Suprapubic skin (tissue), 4 donors: ENCODE measurements around the gene TMEM163. TPM values are rescaled to one million over a fixed set of nuclear protein-coding genes. Genes with fewer than 3 reads are reported as not detected.

Experiments
- DNase-seq, 2 donors: peaks; one replicate each; pipeline ENCODE4 v3.0.0-alpha.2; 2019; ENCODE audit warnings: low spot score in 2 of 2
- H3K27ac ChIP-seq: fragments of 200-600 bp; sonication (generic); one replicate; pipeline ENCODE4 v1.5.1; 2019
- H3K27me3 ChIP-seq: fragments of 200-600 bp; sonication (generic); one replicate; pipeline ENCODE4 v1.5.1; 2019
- H3K36me3 ChIP-seq: fragments of 200-600 bp; sonication (generic); one replicate; pipeline ENCODE4 v1.5.1; 2019
- H3K4me1 ChIP-seq: fragments of 200-600 bp; sonication (generic); one replicate; pipeline ENCODE4 v1.5.1; 2019
- H3K4me3 ChIP-seq: fragments of 200-600 bp; sonication (generic); one replicate; pipeline ENCODE4 v1.5.1; 2019; ENCODE audit warnings: mild to moderate bottlenecking
- H3K9me3 ChIP-seq: fragments of 200-600 bp; sonication (generic); one replicate; pipeline ENCODE4 v1.5.1; 2019
- CTCF ChIP-seq, 2 donors: fragments of 200-600 bp in 1 of 2; fragments of 450-650 bp in 1 of 2; sonication (generic) in 1 of 2; IDR thresholded peaks; one replicate each; pipeline ENCODE4 v1.5.1; 2016 to 2019; ENCODE audit warnings: antibody characterized with exemption in 2 of 2, mild to moderate bottlenecking in 1 of 2, moderate library complexity in 1 of 2
- EP300 ChIP-seq: sonication (generic); formaldehyde crosslinking; IDR thresholded peaks from one replicate; pipeline ENCODE4 v1.6.1; 2017; ENCODE audit warnings: antibody characterized with exemption
- POLR2A ChIP-seq, 2 donors: fragments of 450-650 bp; IDR thresholded peaks; one replicate each; pipeline ENCODE4 v1.6.1; 2017; ENCODE audit warnings: antibody characterized with exemption in 2 of 2, mild to moderate bottlenecking in 2 of 2, moderate library complexity in 2 of 2
- POLR2AphosphoS5 ChIP-seq, 3 donors: sonication (generic); formaldehyde crosslinking; IDR thresholded peaks; one replicate each; pipeline ENCODE4 v1.6.1; 2017; ENCODE audit warnings: antibody characterized with exemption in 3 of 3
- WGBS: methylation state at CpG from one replicate; pipeline ENCODE4 v1.1.5; 2018; 5-methylcytosine and 5-hydroxymethylcytosine counted together
- total RNA-seq, 4 donors: library from RNA; depleted of rRNA; stranded (reverse); fragments of >200 nt; gene quantifications; one replicate each; pipeline ENCODE4 v1.1.0, GENCODE V29; 2016

The TMEM163 gene
- total RNA-seq, 4 donors from 2014 or later: 0.23 to 0.72 TPM; not detected in 2

GRCh38 chr2:134443814-134444480 lies 274.9 kb downstream of the TMEM163 start:
- Histone ChIP-seq H3K4me3 (no peak overlapping the region), H3K9me3 (no peaks in the 10 kb centered on the region), H3K27ac (no peak overlapping the region), H3K4me1 (no peaks in the 10 kb centered on the region), H3K27me3 (no peaks in the 10 kb centered on the region), H3K36me3 (peaks cover 57% of the 10 kb centered on the region)
- no peak for TF ChIP-seq CTCF (IDR thresholded peaks at IDR 0.05)
- TF ChIP-seq POLR2AphosphoS5 (IDR thresholded peaks at IDR 0.05): no peak
- TF ChIP-seq POLR2A (IDR thresholded peaks at IDR 0.05): no peak
- no peak for TF ChIP-seq EP300
- DNase-seq: peak in 1 of 2 donors; percentile 40
- WGBS: 85% methylated on average over 11 of the region's 11 CpGs

- TF ChIP-seq EP300 (no peak), POLR2AphosphoS5 (IDR thresholded peaks at IDR 0.05) (no peak), POLR2A (IDR thresholded peaks at IDR 0.05) (no peak), CTCF (IDR thresholded peaks at IDR 0.05) (no peak)
- H3K27ac ChIP-seq: no peak overlapping the region
- no peaks in the 10 kb centered on the region for H3K9me3 ChIP-seq
- H3K36me3 ChIP-seq: peaks cover 53% of the 10 kb centered on the region
- H3K4me1 ChIP-seq: no peaks in the 10 kb centered on the region
- no peak overlapping the region for H3K4me3 ChIP-seq
- no peaks in the 10 kb centered on the region for H3K27me3 ChIP-seq
- WGBS: 93% methylated on average over 9 of the region's 11 CpGs
- peak in 1 of 2 donors; percentile 25 for DNase-seq
Observed at GRCh38 chr2:134441153-134441863, 277.5 kb downstream of the TMEM163 start.

GRCh38 chr2:134440336-134440909 lies 278.4 kb downstream of the TMEM163 start:
- Histone ChIP-seq H3K9me3 (no peaks in the 10 kb centered on the region), H3K4me1 (no peaks in the 10 kb centered on the region), H3K36me3 (peaks cover 54% of the 10 kb centered on the region), H3K27ac (no peak overlapping the region), H3K27me3 (no peaks in the 10 kb centered on the region), H3K4me3 (no peak overlapping the region)
- 91% methylated on average over 16 of the region's 16 CpGs for WGBS
- peak in 1 of 2 donors; percentile 21 for DNase-seq
- TF ChIP-seq POLR2AphosphoS5 (IDR thresholded peaks at IDR 0.05): no peak
- no peak for TF ChIP-seq POLR2A (IDR thresholded peaks at IDR 0.05)
- no peak for TF ChIP-seq CTCF (IDR thresholded peaks at IDR 0.05)
- TF ChIP-seq EP300: no peak

- no peak overlapping the region for H3K27ac ChIP-seq
- DNase-seq: no peak
- no peak overlapping the region for H3K4me3 ChIP-seq
- TF ChIP-seq EP300: no peak
- TF ChIP-seq POLR2A (IDR thresholded peaks at IDR 0.05): no peak
- no peak for TF ChIP-seq CTCF (IDR thresholded peaks at IDR 0.05)
- no peak for TF ChIP-seq POLR2AphosphoS5 (IDR thresholded peaks at IDR 0.05)
- H3K4me1 ChIP-seq: no peaks in the 10 kb centered on the region
- H3K27me3 ChIP-seq: no peaks in the 10 kb centered on the region
- 97% methylated on average over 3 of the region's 3 CpGs for WGBS
- H3K9me3 ChIP-seq: no peaks in the 10 kb centered on the region
- peaks cover 45% of the 10 kb centered on the region for H3K36me3 ChIP-seq
Observed at GRCh38 chr2:134438371-134438770, 280.4 kb downstream of the TMEM163 start.

- H3K9me3 ChIP-seq: no peaks in the 10 kb centered on the region
- 98% methylated on average over 7 of the region's 7 CpGs for WGBS
- H3K27me3 ChIP-seq: no peaks in the 10 kb centered on the region
- peaks cover 38% of the 10 kb centered on the region for H3K36me3 ChIP-seq
- H3K4me1 ChIP-seq: no peaks in the 10 kb centered on the region
- H3K4me3 ChIP-seq: no peak overlapping the region
- no peak overlapping the region for H3K27ac ChIP-seq
- DNase-seq: no peak
- TF ChIP-seq POLR2AphosphoS5 (IDR thresholded peaks at IDR 0.05): no peak
Observed at GRCh38 chr2:134436706-134437105, 282.1 kb downstream of the TMEM163 start.
